CD4-positive, alpha-beta T cell treated with Interleukin-4 for 4 hours (primary cell): ENCODE data around the gene HOXC5.

Source experiments
- DNase-seq: peaks from one replicate; pipeline ENCODE4 v3.0.0-alpha.2; 2020

HOXC5 gene

DNA sequence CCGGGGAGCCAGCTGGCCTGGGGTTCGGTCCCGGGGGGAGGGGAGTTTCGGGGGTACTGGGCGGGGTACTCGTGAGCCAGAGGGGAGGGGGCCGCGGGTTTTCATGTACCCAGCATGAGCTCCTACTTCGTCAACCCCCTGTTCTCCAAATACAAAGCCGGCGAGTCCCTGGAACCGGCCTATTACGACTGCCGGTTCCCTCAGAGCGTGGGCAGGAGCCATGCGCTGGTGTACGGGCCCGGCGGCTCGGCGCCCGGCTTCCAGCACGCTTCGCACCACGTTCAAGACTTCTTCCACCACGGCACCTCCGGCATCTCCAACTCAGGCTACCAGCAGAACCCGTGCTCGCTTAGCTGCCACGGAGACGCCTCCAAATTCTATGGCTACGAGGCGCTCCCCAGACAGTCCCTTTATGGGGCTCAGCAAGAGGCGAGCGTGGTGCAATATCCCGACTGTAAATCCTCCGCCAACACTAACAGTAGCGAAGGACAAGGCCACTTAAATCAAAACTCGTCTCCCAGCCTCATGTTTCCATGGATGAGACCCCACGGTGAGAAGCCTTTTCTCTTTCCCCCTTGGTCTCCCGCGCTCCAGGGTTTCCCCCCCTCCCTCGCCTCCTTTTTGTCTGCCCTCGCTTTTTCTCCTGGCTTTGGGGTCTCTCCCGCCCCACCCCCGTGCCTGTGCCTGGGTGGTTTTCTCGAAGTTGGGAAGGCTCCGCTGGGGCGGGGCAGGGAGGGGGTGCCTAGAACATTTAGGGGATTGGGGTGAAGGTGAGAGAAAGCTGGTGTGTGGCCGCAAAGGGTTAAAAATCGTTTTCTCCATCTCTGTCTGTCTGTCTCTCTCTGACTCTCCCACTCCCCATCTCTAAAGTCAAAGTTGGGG is 23.4 kb upstream of the HOXC5 start:
- no peak for DNase-seq

DNA sequence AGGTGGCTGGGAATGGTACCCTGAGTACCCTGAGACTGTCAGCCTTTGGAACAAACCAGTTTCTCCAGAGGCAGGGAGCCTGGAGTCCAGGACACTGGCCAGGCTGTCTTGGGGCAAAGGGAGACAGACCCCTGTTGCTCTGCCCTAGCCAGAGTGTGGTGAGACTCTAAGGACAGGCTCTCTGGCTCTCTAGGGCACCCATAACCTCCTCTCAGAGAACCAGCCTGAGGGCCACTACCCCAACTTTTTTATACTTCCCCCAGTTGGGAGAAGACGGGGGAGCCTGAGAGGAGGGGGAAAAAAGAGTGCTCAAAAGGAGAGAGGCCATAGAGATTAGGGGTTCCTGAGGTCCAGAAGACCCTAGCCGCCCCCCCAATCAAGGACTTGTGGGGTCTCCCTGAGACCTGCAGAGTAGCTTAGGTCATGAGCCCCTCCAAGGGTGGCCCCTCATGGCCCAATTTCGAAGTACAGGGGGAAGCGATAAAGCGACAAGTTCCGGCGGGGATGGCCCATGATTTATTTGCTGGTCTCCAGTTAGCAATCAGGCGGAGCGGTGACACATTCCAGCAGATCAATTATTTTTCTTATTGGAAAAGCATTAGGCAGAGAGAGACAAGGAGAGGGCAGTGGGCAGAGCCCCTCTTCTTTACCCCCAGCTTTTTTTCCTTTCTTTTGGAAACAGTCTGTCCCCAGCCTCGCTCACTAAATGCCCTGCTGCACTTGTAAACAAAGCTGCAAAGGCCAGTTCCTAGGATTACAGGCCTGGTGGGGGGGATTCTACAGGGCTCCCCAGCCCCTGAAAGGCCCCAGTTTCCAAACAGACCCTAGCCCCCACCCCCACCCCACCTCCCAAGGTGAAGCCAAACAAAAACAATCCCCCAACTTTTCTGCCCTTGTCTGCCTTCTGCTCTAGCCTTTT is 22.5 kb upstream of the HOXC5 start:
- DNase-seq, result no peak

DNA sequence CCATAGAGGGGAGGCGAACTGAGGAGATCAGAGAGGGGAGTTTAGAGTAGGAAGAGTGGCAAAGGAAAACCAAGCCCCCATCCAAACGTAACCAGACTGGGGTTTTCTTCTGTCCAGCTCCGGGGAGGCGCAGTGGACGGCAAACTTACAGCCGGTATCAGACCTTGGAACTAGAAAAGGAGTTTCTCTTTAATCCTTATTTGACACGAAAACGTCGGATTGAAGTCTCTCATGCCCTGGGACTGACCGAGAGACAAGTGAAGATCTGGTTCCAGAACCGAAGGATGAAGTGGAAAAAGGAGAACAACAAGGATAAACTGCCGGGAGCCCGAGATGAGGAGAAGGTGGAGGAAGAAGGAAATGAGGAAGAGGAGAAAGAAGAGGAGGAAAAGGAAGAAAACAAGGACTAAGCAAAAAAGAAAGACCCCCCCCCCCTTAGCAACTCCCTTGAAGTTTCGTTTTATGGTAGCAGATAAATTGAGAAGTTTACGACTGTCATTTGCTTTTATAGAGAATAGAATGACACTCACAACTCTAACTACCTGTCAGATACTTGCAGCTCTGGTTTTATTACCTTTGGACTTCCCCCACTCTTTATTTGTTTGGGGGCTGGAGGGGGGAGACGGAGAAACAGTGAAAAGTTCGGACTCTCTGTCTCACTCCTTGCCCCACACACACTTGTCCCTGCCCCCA is 21.7 kb upstream of the HOXC5 start:
- no peak for DNase-seq

DNA sequence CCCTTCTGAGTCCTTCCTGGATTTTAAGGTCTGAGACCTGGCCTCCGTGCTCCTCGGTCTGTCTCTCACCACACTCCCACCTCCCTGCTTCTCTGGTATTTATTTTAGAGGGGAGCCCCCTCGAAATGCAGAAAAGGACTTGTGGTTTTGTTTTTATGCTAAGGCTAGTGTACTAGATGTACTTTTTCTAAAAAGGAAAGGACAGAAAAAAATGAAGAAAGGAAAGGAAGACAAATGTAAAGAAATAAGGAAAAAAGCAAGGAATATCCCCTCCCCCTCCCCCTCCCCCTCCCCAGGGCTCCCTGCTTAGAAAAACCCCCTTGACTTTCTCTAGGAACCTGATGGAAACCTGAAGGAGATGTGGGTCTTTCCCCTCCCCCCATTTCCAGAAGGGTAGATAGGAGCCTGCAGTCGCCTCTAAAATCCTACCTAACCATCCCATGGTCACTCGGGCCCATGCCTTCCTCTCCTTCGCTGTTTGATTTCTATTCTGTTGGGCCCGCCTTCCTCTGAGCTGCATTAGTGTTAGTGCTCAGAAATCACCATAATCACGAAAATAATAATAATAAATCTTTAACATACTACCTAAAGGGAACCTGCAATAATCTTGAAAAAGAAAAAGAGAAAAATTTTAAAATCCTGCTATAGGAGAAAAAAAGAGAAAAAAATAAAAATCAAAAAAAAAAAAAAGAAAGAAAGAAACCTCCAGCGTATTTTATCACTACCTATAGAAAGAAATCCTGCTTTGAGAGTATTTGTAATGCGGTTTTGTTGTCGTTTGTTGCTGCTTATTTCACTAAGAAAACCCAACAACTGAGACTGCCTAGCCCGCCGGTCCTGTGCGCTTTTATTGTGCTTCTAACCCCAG is 21.0 kb upstream of the HOXC5 start:
- DNase-seq, result no peak

DNA sequence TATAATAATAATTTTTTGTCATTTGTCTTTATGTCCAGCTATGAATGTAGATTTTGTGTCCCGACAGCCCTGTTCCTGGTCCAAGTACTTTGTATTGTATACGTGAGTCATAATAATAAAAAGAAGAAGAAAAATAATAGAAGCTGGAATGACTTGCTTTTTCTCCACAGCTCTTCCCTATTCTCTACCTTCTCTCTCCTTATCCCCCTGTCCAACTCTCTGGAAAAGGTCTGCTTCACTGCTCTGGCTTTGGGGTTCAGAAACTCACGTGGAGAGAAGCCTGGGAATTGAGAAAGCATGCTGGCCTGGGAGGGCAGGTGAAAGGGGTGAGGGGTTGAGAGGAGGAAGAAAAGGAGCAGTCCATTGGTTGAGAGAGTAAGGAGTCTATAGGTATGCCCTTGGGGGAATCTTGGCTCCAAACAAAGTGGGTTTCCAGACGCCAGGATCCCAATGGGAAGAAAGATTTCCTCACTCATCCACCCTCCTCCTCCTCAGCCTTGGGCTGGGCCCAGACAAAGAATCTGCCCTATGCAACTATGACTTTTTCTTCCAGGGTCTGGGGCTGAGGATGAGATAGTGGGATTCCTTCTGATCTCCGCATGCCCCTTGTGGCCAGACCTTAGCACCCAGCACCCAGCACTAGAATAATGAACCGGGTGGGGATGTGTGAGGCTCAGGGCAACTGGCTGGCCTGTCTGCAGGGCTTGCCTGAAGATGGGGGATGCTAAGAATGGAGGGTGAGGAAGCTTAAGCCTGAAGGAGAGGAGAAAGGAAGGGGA is 20.0 kb upstream of the HOXC5 start:
- no peak for DNase-seq

DNA sequence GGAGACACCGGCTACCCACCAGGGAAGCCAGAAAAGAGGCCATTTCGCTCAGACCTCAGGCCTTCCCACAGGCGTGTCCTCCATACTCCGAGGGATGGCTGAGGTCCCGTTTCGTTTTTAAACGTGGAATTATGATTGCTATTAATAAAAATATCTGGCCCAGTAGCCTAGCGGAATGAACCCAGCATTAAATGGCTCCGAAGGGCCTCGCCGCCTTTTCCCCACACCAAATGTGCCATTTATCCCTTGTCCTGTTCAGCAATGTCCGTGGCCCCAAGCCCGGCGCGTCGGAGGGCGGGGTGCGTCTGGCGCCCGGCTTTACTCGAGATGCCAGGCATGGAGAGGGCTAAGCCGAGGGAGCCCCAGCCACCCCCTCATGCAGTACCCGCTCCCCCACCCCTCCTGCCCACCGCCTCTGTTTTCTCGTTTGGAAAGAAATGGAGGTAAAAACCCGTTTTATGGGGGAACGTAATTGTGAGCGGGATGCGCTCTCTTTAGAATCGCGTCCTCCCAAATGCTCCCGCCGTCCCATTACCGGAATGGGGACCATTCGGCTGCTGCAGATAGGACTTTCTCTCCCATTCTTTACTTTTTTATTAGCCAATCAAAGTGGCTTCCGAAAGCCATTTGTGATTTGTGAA is 18.4 kb upstream of the HOXC5 start:
- DNase-seq, result no peak

DNA sequence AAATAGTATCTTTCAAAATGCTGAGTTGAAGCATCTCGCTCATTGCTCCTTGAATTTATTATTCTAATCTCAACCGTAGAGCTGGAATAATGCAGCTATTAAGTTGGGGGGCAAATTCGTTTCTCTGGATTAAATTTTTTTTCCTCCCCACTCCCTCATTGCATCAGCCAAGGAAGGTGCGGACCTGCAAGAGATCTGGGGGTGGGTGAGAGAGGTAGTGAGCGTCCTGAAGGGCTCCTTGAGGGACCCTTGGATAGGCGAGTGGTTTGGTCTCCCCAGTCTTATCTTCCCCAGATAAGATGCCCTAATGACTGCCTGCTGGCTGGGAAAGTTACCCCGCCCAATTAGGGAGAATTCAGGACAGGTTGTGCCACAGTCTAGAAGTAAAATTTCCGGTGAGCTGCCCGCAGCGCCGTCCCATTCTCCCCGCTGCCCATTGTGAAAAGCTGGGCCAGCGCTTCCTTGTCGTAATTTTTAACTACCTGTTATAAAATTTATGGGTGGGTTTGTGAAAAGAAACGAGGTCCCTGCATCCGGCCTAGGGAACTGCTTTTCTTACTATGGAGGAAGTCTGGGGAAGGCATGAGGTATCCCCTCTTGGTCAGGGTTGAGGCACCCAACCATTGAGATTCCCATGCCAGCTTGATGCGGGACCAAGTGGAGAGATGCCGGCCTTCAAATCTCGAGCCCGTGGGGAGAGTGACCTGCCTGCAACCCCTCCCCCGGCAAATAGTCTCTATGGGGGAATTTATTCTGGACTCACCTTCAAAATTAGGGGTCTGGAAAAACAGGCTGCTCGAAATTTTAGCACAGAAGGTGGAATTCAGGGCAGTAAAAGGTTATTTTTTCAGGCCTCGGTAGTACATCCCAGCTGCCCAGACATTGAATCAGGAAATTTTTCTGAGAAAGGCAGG is 17.6 kb upstream of the HOXC5 start:
- DNase-seq, result no peak

DNA sequence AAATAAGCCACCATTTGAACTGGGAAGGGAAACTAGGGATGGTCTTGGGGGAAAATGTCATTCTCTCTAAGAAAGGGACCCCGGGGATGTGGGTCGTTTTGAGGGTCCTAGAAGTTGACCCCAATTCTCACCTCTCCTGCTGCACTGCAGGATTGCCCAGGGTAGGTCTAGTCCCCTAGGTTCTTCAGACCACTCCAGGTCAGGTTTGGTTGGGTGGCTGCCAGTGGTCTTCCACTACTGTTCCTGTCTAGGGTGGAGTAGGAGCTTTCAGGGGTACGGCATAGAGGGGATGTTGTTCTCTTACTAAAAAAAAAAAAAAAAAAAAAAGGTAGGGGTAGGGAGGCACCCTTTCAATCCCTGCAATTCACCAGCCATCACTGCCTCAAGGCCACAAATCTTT is 16.8 kb upstream of the HOXC5 start:
- no peak for DNase-seq

DNA sequence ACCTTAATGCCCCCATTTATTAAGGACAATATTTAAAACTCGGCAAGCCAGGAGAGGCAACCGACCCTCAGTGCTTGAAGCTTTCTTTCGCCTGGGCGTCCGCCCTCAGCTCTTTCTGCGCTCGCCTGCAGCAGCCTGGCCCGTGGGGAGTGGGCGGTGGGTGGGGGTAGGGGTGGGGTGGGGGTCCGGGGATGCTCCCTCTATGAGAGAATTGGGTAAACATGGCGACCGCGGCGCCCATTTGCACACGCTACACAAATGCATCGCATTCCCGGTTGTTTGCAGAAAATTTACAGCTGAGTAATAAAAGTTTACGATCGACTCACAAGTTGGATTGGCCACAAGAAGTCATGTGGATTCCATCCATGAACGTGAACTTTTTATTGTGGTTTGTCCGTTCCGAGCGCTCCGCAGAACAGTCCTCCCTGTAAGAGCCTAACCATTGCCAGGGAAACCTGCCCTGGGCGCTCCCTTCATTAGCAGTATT is 16.3 kb upstream of the HOXC5 start:
- DNase-seq, result no peak

DNA sequence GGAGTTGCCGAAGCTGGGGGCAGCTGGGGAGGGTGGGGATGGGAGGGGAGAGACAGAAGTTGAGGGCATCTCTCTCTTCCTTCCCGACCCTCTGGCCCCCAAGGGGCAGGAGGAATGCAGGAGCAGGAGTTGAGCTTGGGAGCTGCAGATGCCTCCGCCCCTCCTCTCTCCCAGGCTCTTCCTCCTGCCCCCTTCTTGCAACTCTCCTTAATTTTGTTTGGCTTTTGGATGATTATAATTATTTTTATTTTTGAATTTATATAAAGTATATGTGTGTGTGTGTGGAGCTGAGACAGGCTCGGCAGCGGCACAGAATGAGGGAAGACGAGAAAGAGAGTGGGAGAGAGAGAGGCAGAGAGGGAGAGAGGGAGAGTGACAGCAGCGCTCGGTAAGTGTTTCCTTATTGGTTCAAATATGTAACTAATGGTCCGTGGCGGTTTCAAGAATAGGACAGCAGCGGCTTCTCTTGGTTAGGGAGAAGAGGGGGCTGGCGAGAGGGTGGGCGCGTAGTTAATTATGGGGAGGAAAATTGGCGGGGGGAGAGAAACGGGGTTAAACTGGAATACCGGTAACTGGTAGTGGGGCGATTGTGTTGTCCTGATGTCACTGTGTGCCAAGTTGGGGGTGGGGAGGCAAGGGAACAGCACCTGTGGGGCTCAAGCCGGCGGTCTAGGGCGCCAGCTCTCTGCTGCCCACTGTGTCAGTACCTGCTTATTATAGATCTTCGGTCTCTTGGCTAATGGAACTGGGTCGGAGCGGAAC is 15.6 kb upstream of the HOXC5 start:
- no peak for DNase-seq

DNA sequence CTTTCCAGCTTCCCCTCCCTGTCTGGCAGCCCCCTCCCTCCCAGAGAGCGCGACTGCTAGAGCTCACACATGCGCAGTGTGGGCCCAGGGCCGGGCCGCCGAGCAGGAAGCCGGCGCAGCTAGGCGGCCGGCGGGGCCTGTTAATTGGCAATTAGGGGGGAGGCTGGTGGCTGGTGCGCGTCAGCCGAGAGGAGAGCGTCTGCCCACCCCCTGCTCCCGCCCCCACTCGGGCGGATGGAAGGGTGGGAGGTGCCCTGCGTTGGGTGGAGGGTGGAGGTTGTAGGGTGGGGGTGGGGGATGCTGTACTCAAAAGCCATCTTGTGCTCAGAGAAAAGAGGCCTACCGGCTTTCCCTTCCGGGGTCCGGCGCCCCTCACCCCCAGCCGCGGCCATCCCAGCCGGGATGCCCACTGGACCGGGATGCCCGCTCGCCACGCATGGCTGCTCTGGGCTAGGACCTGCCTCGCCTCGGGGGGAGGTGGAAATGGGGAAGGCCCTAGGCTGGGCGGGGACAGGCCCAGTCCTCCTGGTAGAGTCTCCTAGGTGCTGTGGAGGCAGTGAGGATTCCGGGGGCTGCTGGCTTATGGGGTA is 14.9 kb upstream of the HOXC5 start:
- peak; percentile 65 for DNase-seq

DNA sequence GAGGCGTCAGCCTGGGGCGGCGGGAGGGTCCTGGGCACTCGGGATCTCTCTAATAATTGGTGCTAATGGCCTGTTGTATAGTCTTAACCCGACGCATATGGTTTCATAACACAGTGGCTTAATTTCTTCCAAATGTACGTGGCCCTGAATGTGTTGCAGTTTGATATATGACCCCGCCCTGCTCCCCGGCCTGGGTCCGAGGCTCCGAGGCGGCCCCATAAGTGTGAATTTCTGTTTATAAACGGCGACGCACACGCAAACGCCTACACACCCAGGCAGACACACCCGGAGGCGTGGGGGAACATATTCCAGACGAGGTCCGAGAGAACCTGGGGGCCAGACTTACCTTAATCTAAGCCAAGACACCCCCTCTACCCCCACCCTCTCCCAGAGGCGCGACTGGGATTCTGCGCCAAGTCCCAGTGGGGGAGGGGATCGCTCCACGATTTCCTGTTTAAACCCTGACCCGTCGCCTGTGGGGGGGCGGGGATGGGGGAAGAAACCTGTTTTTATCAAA is 14.3 kb upstream of the HOXC5 start:
- no peak for DNase-seq

DNA sequence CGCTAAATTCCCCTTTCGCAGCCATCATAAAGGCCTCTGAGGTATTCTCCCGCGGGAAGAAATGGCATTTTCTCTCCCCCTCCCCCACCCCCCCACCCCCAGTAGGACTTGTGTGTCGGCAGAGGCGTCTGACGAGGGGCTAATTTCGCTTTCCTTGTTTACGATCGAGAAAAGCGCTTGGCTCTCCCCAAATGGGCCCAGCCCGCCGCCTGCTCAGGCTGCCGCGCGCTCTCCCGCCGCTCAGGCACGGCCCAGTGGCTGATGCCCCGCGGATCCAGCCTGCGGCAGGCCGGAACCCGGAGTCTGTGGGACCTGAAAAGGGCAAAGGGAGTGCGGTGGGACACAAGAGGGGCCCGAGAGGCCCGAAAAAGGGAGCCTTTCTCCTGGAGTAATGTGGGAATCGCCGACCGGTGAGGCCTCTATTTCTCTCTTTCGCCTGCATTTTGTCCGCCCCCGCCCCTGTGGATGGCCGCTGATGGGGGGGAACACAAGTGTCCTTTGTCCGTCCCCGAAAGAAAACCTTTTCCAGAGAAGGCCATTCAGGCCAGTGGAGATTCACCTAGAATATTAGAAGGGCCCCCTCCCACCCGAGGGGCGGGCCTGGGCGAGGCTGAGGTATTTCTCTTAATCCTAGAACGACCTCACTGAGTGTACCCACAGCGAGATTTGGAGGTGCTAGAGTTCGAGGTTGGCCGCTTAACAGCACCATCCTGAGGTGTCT is 13.6 kb upstream of the HOXC5 start:
- no peak for DNase-seq

DNA sequence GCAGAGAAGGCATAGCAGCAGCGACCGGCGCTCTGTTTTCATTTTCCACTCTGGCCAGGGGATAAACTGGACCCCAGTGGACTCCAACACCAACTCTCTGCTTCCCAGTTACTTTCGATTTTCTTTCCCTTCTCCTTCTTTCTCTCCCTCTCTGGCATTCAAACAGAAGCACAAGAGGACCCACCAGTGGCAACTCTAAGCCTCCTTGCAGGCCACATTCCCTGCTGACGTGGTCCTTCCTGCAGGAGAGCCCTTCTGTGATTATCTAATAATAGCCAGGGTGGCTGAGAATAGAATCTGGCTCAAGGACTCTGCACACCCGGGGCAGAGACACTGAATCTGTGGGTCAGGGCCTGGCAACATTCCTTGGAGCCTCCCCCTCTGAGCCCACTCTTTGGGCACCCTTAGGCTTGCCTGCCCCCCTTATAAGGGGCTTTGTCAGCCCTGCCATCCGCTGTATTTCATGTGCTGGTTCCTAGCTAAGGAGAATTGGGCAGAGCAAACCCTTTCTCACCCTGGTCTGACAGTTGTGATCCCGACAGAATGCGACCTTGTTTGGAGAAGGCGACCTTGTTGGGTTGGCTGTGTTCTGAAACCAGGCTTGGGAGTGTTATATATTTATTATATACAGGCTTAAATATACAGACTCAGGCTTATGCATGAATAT is 12.8 kb upstream of the HOXC5 start:
- no peak for DNase-seq

DNA sequence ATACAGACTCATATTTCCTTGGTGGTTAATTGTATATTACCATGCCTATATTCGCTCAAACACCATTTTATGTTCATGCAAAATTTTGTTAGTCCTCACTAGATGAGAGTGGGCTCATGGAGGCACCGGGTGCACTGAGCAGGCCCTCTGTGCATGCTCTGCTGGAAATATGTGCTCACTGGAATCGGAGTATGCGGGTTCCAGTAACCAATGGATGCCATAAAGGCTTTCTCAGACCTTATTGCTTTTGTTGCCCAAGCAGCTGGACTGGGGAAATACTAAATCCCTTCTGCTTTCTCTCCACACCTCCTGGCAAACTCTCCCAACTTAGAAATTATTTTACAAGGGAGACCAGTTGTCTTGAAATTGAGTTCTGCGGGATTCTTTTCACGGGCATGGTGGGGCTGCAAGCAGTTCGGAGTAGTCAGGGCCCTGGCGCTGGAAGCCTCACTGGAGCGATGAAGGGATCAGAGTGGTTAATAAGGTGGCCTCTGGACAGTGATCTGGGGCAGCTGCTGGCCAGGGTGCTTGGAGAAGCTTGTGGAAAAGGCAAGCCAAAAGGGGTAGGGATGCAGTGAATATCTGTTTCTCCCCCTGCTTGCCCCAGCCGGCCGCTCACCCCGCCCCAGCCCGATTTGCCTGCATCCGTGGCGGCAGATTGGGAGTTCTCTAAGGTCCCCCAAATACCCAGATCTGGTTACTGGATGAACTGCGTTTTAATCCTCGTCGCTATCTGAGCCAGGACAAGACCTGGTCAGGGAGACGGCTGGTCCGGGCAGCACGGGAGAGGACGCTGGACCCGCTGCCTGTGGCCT is 12.1 kb upstream of the HOXC5 start:
- no peak for DNase-seq

DNA sequence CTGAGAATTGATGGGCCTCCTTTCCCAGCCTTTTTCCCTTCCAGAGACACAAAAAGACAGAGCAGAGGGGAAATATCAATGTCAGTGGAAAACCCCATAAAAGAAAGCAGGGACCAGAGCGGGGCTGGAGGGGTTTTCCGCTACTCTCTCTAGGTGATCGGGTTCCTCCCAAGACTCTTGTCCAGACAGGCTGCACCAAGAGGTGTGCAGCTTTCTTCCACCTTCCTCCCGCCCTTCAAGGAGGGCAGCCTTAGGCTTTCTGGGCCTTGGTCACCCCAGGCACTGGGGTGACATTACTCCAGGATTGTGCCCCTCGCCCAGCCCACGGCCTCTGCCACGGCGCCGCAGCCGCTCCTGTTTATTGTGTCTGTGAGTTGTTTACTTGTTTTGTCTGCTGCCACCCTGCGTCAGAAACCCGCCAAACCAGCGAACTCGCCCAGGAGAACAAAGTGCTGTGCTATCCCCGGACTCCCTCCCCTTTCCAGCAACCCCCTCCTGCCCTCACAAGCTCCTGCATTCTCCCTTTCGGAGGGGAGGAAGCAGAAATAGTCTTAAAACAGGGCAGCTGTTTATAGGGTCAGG is 11.3 kb upstream of the HOXC5 start:
- DNase-seq, result no peak
